G401.6 (cell line): Measurements from ENCODE around the gene AXL.
"Not testable (repeated sequence)": the region's sequence is repeated elsewhere in the genome, so short reads cannot be mapped to it uniquely, and the experiment has no call there.

ENCODE experiments used
- FAIRE-seq: peaks from 2 replicates; lab custom pipeline; 2012; peaks lifted over from hg19 to GRCh38; lab: Jason Lieb, UNC

AXL gene

DNA sequence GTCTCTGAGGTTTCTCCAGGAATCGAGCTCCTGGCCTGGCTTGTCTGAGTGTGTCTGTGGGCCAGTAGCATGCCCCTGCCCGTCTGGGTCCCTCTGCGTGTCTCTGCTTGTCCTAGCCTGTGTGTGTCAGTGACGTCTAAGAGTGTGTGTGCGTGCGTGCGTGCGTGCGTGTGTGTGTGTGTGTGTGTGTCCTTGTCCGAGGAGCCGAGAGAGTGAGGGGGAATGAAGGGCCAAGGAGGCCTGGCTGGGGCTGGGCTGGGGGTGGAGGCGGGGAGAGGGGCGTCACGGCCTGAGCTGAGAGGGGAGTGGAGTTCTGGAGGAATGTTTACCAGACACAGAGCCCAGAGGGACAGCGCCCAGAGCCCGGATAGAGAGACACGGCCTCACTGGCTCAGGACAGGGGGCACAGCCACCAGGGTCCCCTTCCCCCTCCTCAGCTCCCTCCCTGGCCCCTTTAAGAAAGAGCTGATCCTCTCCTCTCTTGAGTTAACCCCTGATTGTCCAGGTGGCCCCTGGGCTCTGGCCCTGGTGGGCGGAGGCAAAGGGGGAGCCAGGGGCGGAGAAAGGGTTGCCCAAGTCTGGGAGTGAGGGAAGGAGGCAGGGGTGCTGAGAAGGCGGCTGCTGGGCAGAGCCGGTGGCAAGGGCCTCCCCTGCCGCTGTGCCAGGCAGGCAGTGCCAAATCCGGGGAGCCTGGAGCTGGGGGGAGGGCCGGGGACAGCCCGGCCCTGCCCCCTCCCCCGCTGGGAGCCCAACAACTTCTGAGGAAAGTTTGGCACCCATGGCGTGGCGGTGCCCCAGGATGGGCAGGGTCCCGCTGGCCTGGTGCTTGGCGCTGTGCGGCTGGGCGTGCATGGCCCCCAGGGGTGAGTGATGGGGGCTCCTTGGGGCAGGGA lies at the start of gene AXL:
Gene AXL (plus strand): TSS at position 609 of the 893 bp plus-strand sequence. CDS start 170 bp downstream, at position 779.
- FAIRE-seq, result peak; percentile 89

GRCh38 chr19:41172297-41173164 lies 46.5 kb upstream of the AXL start:
- no peak for FAIRE-seq

- FAIRE-seq, result no peak
Observed at GRCh38 chr19:41174297-41174928, 44.6 kb upstream of the AXL start.

DNA sequence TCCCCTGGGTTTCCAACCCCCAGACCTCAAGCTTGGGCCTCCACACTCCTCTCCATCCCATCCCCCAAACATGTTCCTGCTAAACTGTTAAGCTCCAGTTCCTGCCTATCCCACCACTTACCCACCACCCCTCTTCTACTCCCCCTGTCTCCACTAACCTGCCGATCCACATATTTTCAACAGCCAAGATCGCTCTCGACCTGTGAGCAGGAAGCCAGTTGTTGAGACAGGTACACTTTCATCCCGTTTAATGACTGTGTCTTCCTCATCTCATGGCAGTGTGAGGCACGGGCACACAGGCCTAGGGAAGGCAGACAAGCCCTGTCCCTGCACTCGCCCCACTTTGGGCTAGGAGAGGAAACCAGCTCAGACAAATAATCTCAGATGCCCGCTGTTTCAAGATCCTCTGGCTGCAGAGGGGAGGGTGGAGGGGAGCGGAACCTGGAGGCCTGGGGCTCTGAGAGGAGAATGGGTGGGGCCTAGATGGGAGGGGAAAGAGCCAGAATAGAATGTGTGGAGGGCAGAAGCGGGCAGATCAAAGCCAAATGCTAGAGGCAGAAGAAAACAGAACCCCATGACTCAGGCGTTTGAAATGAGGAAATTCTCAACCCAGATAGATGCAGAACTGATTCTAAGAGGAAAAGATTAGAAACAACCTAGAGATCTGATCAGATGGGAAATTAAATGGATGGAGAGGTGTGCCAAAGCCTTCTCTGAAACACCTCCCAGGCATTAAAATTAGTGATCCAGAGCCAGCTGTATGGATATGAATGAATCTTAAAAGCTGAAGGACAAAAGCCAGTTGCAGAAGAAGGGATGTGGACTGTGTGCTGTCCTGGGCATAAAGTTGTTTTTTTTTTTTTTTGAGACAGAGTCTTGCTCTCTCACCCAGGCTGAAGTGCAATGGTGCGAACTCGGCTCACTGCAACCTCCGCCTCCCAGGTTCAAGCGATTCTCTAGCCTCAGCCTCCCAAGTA lies 42.9 kb upstream of the AXL start:
- no peak for FAIRE-seq

GRCh38 chr19:41180173-41180572 lies 38.9 kb upstream of the AXL start:
- not testable (repeated sequence) for FAIRE-seq

DNA sequence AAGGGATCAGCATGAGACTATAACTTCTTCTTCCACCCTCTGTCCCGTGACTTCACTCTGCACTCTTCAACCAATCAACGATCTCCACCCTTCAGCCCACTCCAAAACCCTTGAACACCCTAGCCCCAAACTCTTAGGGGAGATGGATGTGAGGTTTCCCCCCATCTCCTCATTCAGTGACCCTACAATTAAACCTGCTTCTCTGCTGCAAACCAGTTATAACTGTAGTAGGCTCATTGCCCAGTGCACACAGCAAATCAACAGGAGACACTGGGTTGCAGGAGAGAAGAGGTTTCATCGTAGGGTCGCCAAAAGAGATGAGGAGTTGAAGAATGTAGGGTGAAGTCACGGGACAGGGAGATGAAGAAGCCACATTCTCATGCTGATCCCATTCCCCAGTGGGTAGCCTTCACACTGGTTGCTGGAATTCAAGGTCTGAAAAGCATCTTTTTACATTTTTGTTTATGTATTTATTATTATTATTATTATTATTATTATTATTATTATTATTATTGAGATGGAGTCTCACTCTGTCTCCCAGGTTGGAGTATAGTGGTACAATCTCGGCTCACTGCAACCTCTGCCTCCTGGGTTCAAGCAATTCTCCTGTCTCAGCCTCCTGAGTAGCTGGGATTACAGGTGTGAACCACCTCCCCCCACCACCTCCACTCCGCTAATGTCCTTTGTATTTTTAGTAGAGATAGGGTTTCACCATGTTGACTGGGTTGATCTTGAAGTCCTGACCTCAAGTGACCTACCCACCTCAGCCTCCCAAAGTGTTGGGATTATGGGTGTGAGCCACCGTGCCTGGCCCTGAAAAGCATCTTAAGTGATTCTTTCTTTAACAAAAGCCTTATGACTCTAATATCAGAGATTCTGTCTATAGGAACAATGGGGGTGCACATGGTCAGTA lies 31.8 kb upstream of the AXL start:
- FAIRE-seq, result no peak

GRCh38 chr19:41187884-41188279 lies 31.1 kb upstream of the AXL start:
- FAIRE-seq, result no peak

DNA sequence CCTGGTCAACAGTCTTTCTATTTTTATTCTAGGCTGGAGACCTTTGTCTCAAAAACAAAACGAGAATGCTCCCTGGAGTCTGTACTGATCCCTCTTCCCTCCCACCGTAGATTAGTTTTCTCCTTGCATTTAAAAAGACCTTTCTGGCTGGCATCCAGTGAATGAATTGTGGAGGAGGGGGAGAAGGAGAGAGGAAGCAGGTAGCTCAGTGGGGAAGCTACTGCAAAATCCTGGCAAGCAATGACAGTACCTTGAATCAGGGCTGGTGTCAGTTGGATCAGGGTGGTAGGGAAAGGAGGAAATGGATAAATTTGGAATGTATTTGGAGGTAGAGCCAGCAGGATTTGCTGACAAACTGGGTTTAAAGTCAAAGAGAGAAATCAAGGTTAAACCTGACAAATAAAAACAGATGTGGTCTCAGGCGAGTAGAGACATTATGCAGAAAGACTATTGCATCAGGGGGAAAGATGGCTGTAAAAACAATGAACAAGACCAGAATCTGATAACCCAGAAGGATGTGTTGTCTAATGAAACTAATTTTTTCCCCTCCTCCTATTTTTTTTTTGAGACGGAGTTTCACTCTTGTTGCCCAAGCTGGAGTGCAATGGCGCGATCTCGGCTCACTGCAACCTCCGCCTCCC lies 29.5 kb upstream of the AXL start:
- FAIRE-seq, result no peak

GRCh38 chr19:41192574-41193429 lies 26.2 kb upstream of the AXL start, which contains the start of gene CYP2S1:
Gene CYP2S1 (plus strand): TSS chr19:41193219. CDS start chr19:41193265, 46 bp downstream.
- no peak for FAIRE-seq

GRCh38 chr19:41193430-41194156 lies 25.4 kb upstream of the AXL start:
- FAIRE-seq, result no peak

- no peak for FAIRE-seq
Observed at GRCh38 chr19:41194157-41194552, 24.9 kb upstream of the AXL start.

GRCh38 chr19:41195675-41196497 lies 23.1 kb upstream of the AXL start:
- FAIRE-seq, result no peak

DNA sequence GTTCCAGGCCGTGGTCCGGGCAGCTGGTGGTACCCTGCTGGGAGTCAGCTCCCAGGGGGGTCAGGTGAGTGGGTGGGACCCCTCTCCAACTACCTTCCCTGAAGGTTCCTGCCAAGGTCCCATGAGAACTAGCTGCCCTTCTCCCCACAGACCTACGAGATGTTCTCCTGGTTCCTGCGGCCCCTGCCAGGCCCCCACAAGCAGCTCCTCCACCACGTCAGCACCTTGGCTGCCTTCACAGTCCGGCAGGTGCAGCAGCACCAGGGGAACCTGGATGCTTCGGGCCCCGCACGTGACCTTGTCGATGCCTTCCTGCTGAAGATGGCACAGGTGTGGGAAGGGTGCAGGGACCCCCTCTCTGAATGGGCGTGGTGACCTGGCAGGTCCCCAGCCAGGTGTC lies 20.5 kb upstream of the AXL start:
- FAIRE-seq, result no peak

- no peak for FAIRE-seq
Observed at GRCh38 chr19:41203371-41203770, 15.7 kb upstream of the AXL start.

DNA sequence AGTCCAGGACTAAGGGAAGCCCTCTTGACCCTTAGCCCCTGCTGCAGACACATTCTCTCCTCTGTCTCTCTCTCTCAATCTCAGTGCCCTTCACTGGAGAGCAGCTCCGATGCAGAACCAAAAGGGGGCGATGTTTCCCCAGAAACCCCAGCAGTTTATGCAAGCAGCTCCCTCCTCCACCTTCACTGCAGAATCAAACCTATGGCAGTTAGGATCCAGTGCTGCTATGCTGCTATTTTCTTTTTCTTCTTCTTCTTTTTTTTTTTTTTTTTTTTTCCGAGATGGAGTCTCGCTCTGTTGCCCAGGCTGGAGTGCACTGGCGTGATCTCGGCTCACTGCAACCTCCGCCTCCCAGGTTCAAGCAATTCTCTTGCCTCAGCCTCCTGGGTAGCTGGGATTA lies 14.7 kb upstream of the AXL start:
- FAIRE-seq, result peak; percentile 74

DNA sequence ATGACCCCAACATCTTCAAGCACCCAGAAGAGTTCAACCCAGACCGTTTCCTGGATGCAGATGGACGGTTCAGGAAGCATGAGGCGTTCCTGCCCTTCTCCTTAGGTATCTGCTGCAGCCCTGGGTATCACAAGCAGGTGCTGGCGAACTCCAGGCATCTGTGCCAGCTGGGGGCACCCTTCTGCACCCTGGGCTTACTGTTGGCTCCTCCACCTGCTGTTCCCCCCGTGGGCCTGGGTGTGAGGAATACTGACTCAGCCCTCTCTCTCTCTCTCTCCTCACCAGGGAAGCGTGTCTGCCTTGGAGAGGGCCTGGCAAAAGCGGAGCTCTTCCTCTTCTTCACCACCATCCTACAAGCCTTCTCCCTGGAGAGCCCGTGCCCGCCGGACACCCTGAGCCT lies 13.0 kb upstream of the AXL start:
- no peak for FAIRE-seq

GRCh38 chr19:41206456-41206855 lies 12.6 kb upstream of the AXL start:
- no peak for FAIRE-seq
